DOHH2 (cell line): ENCODE measurements around the gene FLNA.

ENCODE experiments used
- H3F3A ChIP-seq: fragments of 200-600 bp; sonication (generic), shearing (Covaris generic); 2 replicates; pipeline ENCODE4 v1.6.0; 2016; ENCODE audit warnings: antibody characterized with exemption, mild to moderate bottlenecking; ENCODE audit not compliant: control insufficient read depth, insufficient read depth
- H3K27ac ChIP-seq: fragments of 200-600 bp; sonication (generic); 2 replicates; pipeline ENCODE4 v1.5.1; 2014; ENCODE audit warnings: low read depth, mild to moderate bottlenecking, low read length, moderate library complexity
- H3K27me3 ChIP-seq: fragments of 200-600 bp; sonication (generic); 2 replicates; pipeline ENCODE4 v1.6.1; 2014; ENCODE audit warnings: mild to moderate bottlenecking, low read length, mixed read lengths; ENCODE audit not compliant: control insufficient read depth
- H3K36me3 ChIP-seq: fragments of 200-600 bp; sonication (generic); 2 replicates; pipeline ENCODE4 v1.6.1; 2014; ENCODE audit warnings: mild to moderate bottlenecking, low read length, moderate library complexity, mixed read lengths; ENCODE audit not compliant: control insufficient read depth
- H3K4me1 ChIP-seq: fragments of 200-600 bp; sonication (generic); 2 replicates; pipeline ENCODE4 v1.6.1; 2014; ENCODE audit warnings: mild to moderate bottlenecking, low read length, mixed read lengths; ENCODE audit not compliant: control insufficient read depth
- H3K4me2 ChIP-seq: fragments of 200-600 bp; sonication (generic); 2 replicates; pipeline ENCODE4 v1.6.0; 2014; ENCODE audit warnings: mild to moderate bottlenecking, low read length, moderate library complexity
- H3K4me3 ChIP-seq: fragments of 200-600 bp; sonication (generic); 2 replicates; pipeline ENCODE4 v1.5.1; 2014; ENCODE audit warnings: mild to moderate bottlenecking, low read length, mixed read lengths
- H3K79me2 ChIP-seq: fragments of 200-600 bp; sonication (generic); 2 replicates; pipeline ENCODE4 v1.6.1; 2014; ENCODE audit warnings: mild to moderate bottlenecking, low read length, mixed read lengths; ENCODE audit not compliant: control insufficient read depth
- H3K9me2 ChIP-seq: fragments of 200-600 bp; sonication (generic); replicated peaks from 2 replicates; pipeline ENCODE4 v1.6.1; 2014; ENCODE audit warnings: mild to moderate bottlenecking, low read length, mixed read lengths; ENCODE audit not compliant: control insufficient read depth
- H3K9me3 ChIP-seq: fragments of 200-600 bp; sonication (generic); 2 replicates; pipeline ENCODE4 v1.6.1; 2014; ENCODE audit warnings: antibody characterized with exemption, low read length, mixed read lengths; ENCODE audit not compliant: control insufficient read depth, insufficient read depth
- H4K20me1 ChIP-seq: fragments of 200-600 bp; sonication (generic); 2 replicates; pipeline ENCODE4 v1.6.0; 2014; ENCODE audit warnings: low read depth, mild to moderate bottlenecking, antibody characterized with exemption, low read length, moderate library complexity; ENCODE audit not compliant: control insufficient read depth, insufficient read depth
- EZH2phosphoT487 ChIP-seq: fragments of 200-600 bp; sonication (generic); IDR thresholded peaks from 2 replicates; pipeline ENCODE4 v1.6.1; 2017; ENCODE audit warnings: borderline replicate concordance, mild to moderate bottlenecking, antibody characterized with exemption, low read length, moderate library complexity, mixed read lengths
- TF ChIP-seq, protein P1 (sequence below): fragments of 200-600 bp; sonication (generic); IDR thresholded peaks from one replicate; pipeline ENCODE4 v1.5.1; 2014; ENCODE audit warnings: antibody characterized with exemption, mild to moderate bottlenecking, low read depth, low read length; ENCODE audit not compliant: poor library complexity, severe bottlenecking

FLNA gene

DNA sequence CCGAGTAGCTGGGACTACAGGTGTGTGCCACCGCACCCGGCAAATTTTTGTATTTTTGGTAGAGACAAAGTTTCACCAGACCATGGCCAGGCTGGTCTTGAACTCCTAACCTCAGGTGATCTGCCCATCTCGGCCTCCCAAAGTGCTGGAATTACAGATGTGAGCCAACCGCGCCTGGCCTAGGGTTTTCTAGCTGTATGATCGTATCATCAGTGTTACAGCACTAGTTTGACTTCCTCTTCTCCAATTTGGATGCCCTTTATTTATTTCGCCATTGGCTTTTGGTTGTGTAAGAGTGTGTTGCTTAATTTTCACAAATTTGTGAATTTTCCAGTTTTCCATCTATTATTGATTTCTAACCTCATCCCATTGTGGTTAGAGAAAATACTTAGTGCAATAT is 73.6 kb downstream of the FLNA start:
- Histone ChIP-seq H4K20me1 (no peaks in the 10 kb centered on the region), H3K79me2 (no peaks in the 10 kb centered on the region), H3K4me3 (no peak overlapping the region), H3K4me1 (peaks cover 11% of the 10 kb centered on the region), H3F3A (no peaks in the 10 kb centered on the region), H3K27me3 (no peaks in the 10 kb centered on the region), H3K4me2 (no peak overlapping the region), H3K9me3 (no peaks in the 10 kb centered on the region), H3K9me2 (no peaks in the 10 kb centered on the region), H3K36me3 (no peaks in the 10 kb centered on the region), H3K27ac (no peak overlapping the region)
- TF ChIP-seq EZH2phosphoT487: no peak
- TF ChIP-seq, protein P1, sequence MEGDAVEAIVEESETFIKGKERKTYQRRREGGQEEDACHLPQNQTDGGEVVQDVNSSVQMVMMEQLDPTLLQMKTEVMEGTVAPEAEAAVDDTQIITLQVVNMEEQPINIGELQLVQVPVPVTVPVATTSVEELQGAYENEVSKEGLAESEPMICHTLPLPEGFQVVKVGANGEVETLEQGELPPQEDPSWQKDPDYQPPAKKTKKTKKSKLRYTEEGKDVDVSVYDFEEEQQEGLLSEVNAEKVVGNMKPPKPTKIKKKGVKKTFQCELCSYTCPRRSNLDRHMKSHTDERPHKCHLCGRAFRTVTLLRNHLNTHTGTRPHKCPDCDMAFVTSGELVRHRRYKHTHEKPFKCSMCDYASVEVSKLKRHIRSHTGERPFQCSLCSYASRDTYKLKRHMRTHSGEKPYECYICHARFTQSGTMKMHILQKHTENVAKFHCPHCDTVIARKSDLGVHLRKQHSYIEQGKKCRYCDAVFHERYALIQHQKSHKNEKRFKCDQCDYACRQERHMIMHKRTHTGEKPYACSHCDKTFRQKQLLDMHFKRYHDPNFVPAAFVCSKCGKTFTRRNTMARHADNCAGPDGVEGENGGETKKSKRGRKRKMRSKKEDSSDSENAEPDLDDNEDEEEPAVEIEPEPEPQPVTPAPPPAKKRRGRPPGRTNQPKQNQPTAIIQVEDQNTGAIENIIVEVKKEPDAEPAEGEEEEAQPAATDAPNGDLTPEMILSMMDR: no peak
